ENCODE data around the gene CUBN.
A peak's percentile ranks its signal among the peaks of the same experiment; 100 is the strongest.

Gene CUBN

GRCh38 chr10:17001961-17002749 is 127.5 kb downstream of the CUBN start:
- WGBS (ENCODE audit: insufficient coverage): 72% methylated on average over 8 of the region's 8 CpGs
- ChIA-PET POLR2A (interaction anchor here (0.9 to 1.6 kb wide), 3 partner anchors 199 to 233 kb away, joined by 3 to 4 read pairs (median 4); partner anchors contain the start of gene TRDMT1), CTCF (no interaction called here)
- Histone ChIP-seq H3K36me3 (ENCODE audit: control insufficient read depth in 4 of 4, insufficient read depth in 4 of 4, low read length in 3 of 4) (no peaks in the 10 kb centered on the region), H3K4me3 (ENCODE audit: control insufficient read depth in 1 of 7, extremely low read depth in 1 of 7, insufficient read depth in 4 of 7, low read depth in 2 of 7, low read length in 6 of 7) (peak overlapping the region in 2 of 7 experiments; percentile 1 to 38), H3K9me3 (ENCODE audit: control extremely low read depth in 1 of 5, control insufficient read depth in 4 of 5, insufficient read depth in 2 of 5, low read depth in 1 of 5, low read length in 4 of 5) (peaks cover 0 to 2% (median 0%) of the 10 kb centered on the region in 5 experiments), H3K27me3 (replicated peaks in 2 of 5; ENCODE audit: control insufficient read depth in 4 of 5, insufficient read depth in 5 of 5, low read length in 4 of 5) (no peaks in the 10 kb centered on the region), H3K27ac (ENCODE audit: insufficient read depth in 1 of 2, low read depth in 1 of 2, low read length in 2 of 2, poor library complexity in 1 of 2, severe bottlenecking in 2 of 2) (peak overlapping the region; percentile 67 to 77), H3K4me1 (ENCODE audit: control extremely low read depth in 1 of 4, control insufficient read depth in 4 of 4, insufficient read depth in 4 of 4, low read length in 3 of 4) (peaks cover 15 to 57% (median 29%) of the 10 kb centered on the region in 4 experiments)
- DNase-seq: peak; percentile 83 to 94 (median 94)

GRCh38 chr10:17001297-17001744 is 128.3 kb downstream of the CUBN start:
- 100% methylated on average over 8 of the region's 9 CpGs for WGBS (ENCODE audit: insufficient coverage)

GRCh38 chr10:16999665-17000451 is 129.8 kb downstream of the CUBN start:
- Histone ChIP-seq H3K27me3 (replicated peaks in 2 of 5; ENCODE audit: control insufficient read depth in 4 of 5, insufficient read depth in 5 of 5, low read length in 4 of 5) (no peaks in the 10 kb centered on the region), H3K9me3 (ENCODE audit: control extremely low read depth in 1 of 5, control insufficient read depth in 4 of 5, insufficient read depth in 2 of 5, low read depth in 1 of 5, low read length in 4 of 5) (no peaks in the 10 kb centered on the region), H3K4me1 (ENCODE audit: control extremely low read depth in 1 of 4, control insufficient read depth in 4 of 4, insufficient read depth in 4 of 4, low read length in 3 of 4) (peaks cover 20 to 70% (median 42%) of the 10 kb centered on the region in 4 experiments), H3K4me3 (ENCODE audit: control insufficient read depth in 1 of 7, extremely low read depth in 1 of 7, insufficient read depth in 4 of 7, low read depth in 2 of 7, low read length in 6 of 7) (no peak overlapping the region), H3K36me3 (ENCODE audit: control insufficient read depth in 4 of 4, insufficient read depth in 4 of 4, low read length in 3 of 4) (no peaks in the 10 kb centered on the region), H3K27ac (ENCODE audit: insufficient read depth in 1 of 2, low read depth in 1 of 2, low read length in 2 of 2, poor library complexity in 1 of 2, severe bottlenecking in 2 of 2) (no peak overlapping the region)
- WGBS (ENCODE audit: insufficient coverage): 100% methylated on average over 5 of the region's 10 CpGs
- no peak for DNase-seq
- POLR2A ChIA-PET: no interaction called here
- CTCF ChIA-PET: interaction anchor here (0.9 to 1.5 kb wide), 4 partner anchors 12 to 230 kb away, joined by 3 to 5 read pairs (median 3); no protein-coding TSS in a partner anchor

More at GRCh38 chr10:17001297-17001744, 128.3 kb downstream of the CUBN start:
- peak overlapping the region in 1 of 2 experiments; percentile 27 for H3K27ac ChIP-seq (ENCODE audit: insufficient read depth in 1 of 2, low read depth in 1 of 2, low read length in 2 of 2, poor library complexity in 1 of 2, severe bottlenecking in 2 of 2)
- H3K36me3 ChIP-seq (ENCODE audit: control insufficient read depth in 4 of 4, insufficient read depth in 4 of 4, low read length in 3 of 4): no peaks in the 10 kb centered on the region
- ChIA-PET CTCF (no interaction called here), POLR2A (no interaction called here)
- no peak overlapping the region for H3K4me3 ChIP-seq (ENCODE audit: control insufficient read depth in 1 of 7, extremely low read depth in 1 of 7, insufficient read depth in 4 of 7, low read depth in 2 of 7, low read length in 6 of 7)
- H3K4me1 ChIP-seq (ENCODE audit: control extremely low read depth in 1 of 4, control insufficient read depth in 4 of 4, insufficient read depth in 4 of 4, low read length in 3 of 4): peaks cover 20 to 58% (median 36%) of the 10 kb centered on the region in 4 experiments
- peak in 2 of 3 donors; percentile 33 to 42 for DNase-seq
- H3K9me3 ChIP-seq (ENCODE audit: control extremely low read depth in 1 of 5, control insufficient read depth in 4 of 5, insufficient read depth in 2 of 5, low read depth in 1 of 5, low read length in 4 of 5): peaks cover 0 to 2% (median 0%) of the 10 kb centered on the region in 5 experiments
- no peaks in the 10 kb centered on the region for H3K27me3 ChIP-seq (replicated peaks in 2 of 5; ENCODE audit: control insufficient read depth in 4 of 5, insufficient read depth in 5 of 5, low read length in 4 of 5)

- Histone ChIP-seq H3K4me3 (ENCODE audit: control insufficient read depth in 1 of 7, extremely low read depth in 1 of 7, insufficient read depth in 4 of 7, low read depth in 2 of 7, low read length in 6 of 7) (peak overlapping the region in 3 of 7 experiments; percentile 12 to 63 (median 53)), H3K9me3 (ENCODE audit: control extremely low read depth in 1 of 5, control insufficient read depth in 4 of 5, insufficient read depth in 2 of 5, low read depth in 1 of 5, low read length in 4 of 5) (no peaks in the 10 kb centered on the region), H3K4me1 (ENCODE audit: control extremely low read depth in 1 of 4, control insufficient read depth in 4 of 4, insufficient read depth in 4 of 4, low read length in 3 of 4) (peaks cover 5 to 53% (median 19%) of the 10 kb centered on the region in 4 experiments), H3K36me3 (ENCODE audit: control insufficient read depth in 4 of 4, insufficient read depth in 4 of 4, low read length in 3 of 4) (no peaks in the 10 kb centered on the region), H3K27ac (ENCODE audit: insufficient read depth in 1 of 2, low read depth in 1 of 2, low read length in 2 of 2, poor library complexity in 1 of 2, severe bottlenecking in 2 of 2) (peak overlapping the region; percentile 96 to 97), H3K27me3 (replicated peaks in 2 of 5; ENCODE audit: control insufficient read depth in 4 of 5, insufficient read depth in 5 of 5, low read length in 4 of 5) (no peaks in the 10 kb centered on the region)
- POLR2A ChIA-PET: interaction anchor here (0.7 to 0.8 kb wide), 3 partner anchors 205 to 234 kb away, joined by 3 to 4 read pairs (median 3); partner anchors contain the start of gene TRDMT1
- DNase-seq: no peak
- CTCF ChIA-PET: interaction anchor here (0.6 to 2.0 kb wide), 11 partner anchors 9 to 171 kb away, joined by 3 to 10 read pairs (median 3); no protein-coding TSS in a partner anchor
- 5% methylated on average over 3 of the region's 6 CpGs for WGBS (ENCODE audit: insufficient coverage)
These were observed 133.1 kb downstream of the CUBN start for GRCh38 chr10:16996530-16996964.

GRCh38 chr10:16995867-16996529 is 133.6 kb downstream of the CUBN start:
- DNase-seq: peak; percentile 97 to 100 (median 98)
- peak overlapping the region in 4 of 7 experiments; percentile 12 to 63 (median 33) for H3K4me3 ChIP-seq (ENCODE audit: control insufficient read depth in 1 of 7, extremely low read depth in 1 of 7, insufficient read depth in 4 of 7, low read depth in 2 of 7, low read length in 6 of 7)
- H3K9me3 ChIP-seq (ENCODE audit: control extremely low read depth in 1 of 5, control insufficient read depth in 4 of 5, insufficient read depth in 2 of 5, low read depth in 1 of 5, low read length in 4 of 5): no peaks in the 10 kb centered on the region
- peaks cover 5 to 47% (median 15%) of the 10 kb centered on the region in 4 experiments for H3K4me1 ChIP-seq (ENCODE audit: control extremely low read depth in 1 of 4, control insufficient read depth in 4 of 4, insufficient read depth in 4 of 4, low read length in 3 of 4)
- CTCF ChIA-PET: interaction anchor here (0.8 to 2.0 kb wide), 10 partner anchors 9 to 115 kb away, joined by 3 to 10 read pairs (median 3); no protein-coding TSS in a partner anchor
- WGBS (ENCODE audit: insufficient coverage): 0% methylated on average over 4 of the region's 6 CpGs
- H3K27ac ChIP-seq (ENCODE audit: insufficient read depth in 1 of 2, low read depth in 1 of 2, low read length in 2 of 2, poor library complexity in 1 of 2, severe bottlenecking in 2 of 2): peak overlapping the region; percentile 96 to 97
- POLR2A ChIA-PET: interaction anchor here (0.7 to 0.8 kb wide), 3 partner anchors 205 to 235 kb away, joined by 3 to 4 read pairs (median 3); partner anchors contain the start of gene TRDMT1
- H3K27me3 ChIP-seq (replicated peaks in 2 of 5; ENCODE audit: control insufficient read depth in 4 of 5, insufficient read depth in 5 of 5, low read length in 4 of 5): no peaks in the 10 kb centered on the region
- H3K36me3 ChIP-seq (ENCODE audit: control insufficient read depth in 4 of 4, insufficient read depth in 4 of 4, low read length in 3 of 4): no peaks in the 10 kb centered on the region

- H3K27ac ChIP-seq (ENCODE audit: insufficient read depth in 1 of 2, low read depth in 1 of 2, low read length in 2 of 2, poor library complexity in 1 of 2, severe bottlenecking in 2 of 2): no peak overlapping the region
- WGBS (ENCODE audit: insufficient coverage): no CpG with 5 or more reads among the region's 4 CpGs
These were observed 136.4 kb downstream of the CUBN start for GRCh38 chr10:16993186-16993585.

More at GRCh38 chr10:16993186-16993585, 136.4 kb downstream of the CUBN start:
- no peaks in the 10 kb centered on the region for H3K27me3 ChIP-seq (replicated peaks in 2 of 5; ENCODE audit: control insufficient read depth in 4 of 5, insufficient read depth in 5 of 5, low read length in 4 of 5)
- H3K4me1 ChIP-seq (ENCODE audit: control extremely low read depth in 1 of 4, control insufficient read depth in 4 of 4, insufficient read depth in 4 of 4, low read length in 3 of 4): peaks cover 5 to 38% (median 15%) of the 10 kb centered on the region in 4 experiments
- no peaks in the 10 kb centered on the region for H3K9me3 ChIP-seq (ENCODE audit: control extremely low read depth in 1 of 5, control insufficient read depth in 4 of 5, insufficient read depth in 2 of 5, low read depth in 1 of 5, low read length in 4 of 5)
- ChIA-PET CTCF (interaction anchor here (1.0 kb wide), 2 partner anchors 17 to 35 kb away, joined by 3 read pairs; no protein-coding TSS in a partner anchor), POLR2A (no interaction called here)
- H3K36me3 ChIP-seq (ENCODE audit: control insufficient read depth in 4 of 4, insufficient read depth in 4 of 4, low read length in 3 of 4): no peaks in the 10 kb centered on the region
- DNase-seq: no peak
- H3K4me3 ChIP-seq (ENCODE audit: control insufficient read depth in 1 of 7, extremely low read depth in 1 of 7, insufficient read depth in 4 of 7, low read depth in 2 of 7, low read length in 6 of 7): no peak overlapping the region

Measured in common myeloid progenitor, CD34-positive (primary cell).